Measurements from ENCODE around the gene CRY1. TPM values are rescaled to one million over a fixed set of nuclear protein-coding genes. Genes with fewer than 3 reads are reported as not detected.

The CRY1 gene
- polyA plus RNA-seq, 1 donor (not counting 4 experiments of a cell fraction or from before 2014, with no cell fraction given) = 10.0 TPM

DNA sequence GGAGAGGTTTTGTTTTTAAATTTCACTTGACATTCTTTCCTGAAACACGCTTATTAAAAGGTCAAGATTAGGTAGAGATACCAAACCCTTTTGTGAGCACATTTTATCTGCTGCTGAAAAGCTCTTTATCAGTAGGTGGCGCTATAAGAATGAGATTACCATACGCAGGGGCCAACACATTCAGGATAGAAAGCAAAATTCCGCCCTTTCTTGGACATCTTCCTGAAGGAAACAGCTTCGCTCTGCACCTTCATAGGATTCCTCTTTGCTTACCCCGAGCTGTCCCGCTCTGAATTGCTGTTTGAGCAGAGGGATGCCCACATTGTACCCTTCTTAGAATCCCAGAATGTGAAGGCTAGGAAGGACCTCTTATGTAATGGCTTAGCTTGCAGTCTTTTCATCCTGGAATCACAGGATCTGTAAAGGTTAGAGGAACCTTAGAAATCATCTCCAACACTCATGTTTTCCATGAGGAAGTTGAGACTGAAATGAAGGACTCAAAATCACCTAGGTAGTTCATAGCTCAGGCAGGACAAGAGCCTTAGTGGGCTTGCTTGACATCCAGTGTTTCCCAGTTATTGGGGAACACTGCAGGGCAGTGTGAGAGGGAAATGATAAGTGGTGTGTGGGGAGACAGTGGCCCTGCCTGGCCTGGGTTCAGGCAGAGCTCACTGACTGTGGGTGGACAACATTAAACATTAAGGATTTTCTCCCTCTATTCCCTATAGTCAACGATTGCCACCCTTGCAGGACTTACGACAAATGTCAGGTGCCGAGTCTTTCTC, 38.7 kb upstream of the CRY1 start:
- no peaks in the 10 kb centered on the region for H3K9me3 ChIP-seq (ENCODE audit: control insufficient read depth, low read depth, low read length)
- peak overlapping the region; percentile 18 for H3K4me2 ChIP-seq (ENCODE audit: control insufficient read depth, extremely low read depth, insufficient read depth, low read depth, low read length)
- no peak for TF ChIP-seq EZH2 (IDR thresholded peaks at IDR 0.05; ENCODE audit: low read length)
- TF ChIP-seq, protein P1, sequence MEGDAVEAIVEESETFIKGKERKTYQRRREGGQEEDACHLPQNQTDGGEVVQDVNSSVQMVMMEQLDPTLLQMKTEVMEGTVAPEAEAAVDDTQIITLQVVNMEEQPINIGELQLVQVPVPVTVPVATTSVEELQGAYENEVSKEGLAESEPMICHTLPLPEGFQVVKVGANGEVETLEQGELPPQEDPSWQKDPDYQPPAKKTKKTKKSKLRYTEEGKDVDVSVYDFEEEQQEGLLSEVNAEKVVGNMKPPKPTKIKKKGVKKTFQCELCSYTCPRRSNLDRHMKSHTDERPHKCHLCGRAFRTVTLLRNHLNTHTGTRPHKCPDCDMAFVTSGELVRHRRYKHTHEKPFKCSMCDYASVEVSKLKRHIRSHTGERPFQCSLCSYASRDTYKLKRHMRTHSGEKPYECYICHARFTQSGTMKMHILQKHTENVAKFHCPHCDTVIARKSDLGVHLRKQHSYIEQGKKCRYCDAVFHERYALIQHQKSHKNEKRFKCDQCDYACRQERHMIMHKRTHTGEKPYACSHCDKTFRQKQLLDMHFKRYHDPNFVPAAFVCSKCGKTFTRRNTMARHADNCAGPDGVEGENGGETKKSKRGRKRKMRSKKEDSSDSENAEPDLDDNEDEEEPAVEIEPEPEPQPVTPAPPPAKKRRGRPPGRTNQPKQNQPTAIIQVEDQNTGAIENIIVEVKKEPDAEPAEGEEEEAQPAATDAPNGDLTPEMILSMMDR (optimal IDR thresholded peaks at IDR 0.05 in 1 of 3, IDR thresholded peaks at IDR 0.05 in 1 of 3, conservative IDR thresholded peaks at IDR 0.05 in 1 of 3; ENCODE audit: extremely low read depth in 1 of 3, insufficient read depth in 2 of 3, low read length in 3 of 3) = peak; percentile 60 to 84 (median 62)
- H3K4me1 ChIP-seq (ENCODE audit: control insufficient read depth, extremely low read depth, insufficient read depth, low read length) = no peaks in the 10 kb centered on the region
- no peaks in the 10 kb centered on the region for H4K20me1 ChIP-seq (ENCODE audit: control insufficient read depth, extremely low read depth, insufficient read depth, low read length)
- peak; percentile 4 for DNase-seq (ENCODE audit: low read depth, low spot score)
- no peak overlapping the region for H3K4me3 ChIP-seq (ENCODE audit: control insufficient read depth in 2 of 3, extremely low read depth in 1 of 3, insufficient read depth in 2 of 3, low read depth in 1 of 3, low read length in 3 of 3)
- peak; percentile 95 for FAIRE-seq
- H3K9ac ChIP-seq (ENCODE audit: control insufficient read depth, extremely low read depth, insufficient read depth, low read length) = no peak overlapping the region
- H2AFZ ChIP-seq (ENCODE audit: control insufficient read depth, low read length) = no peak overlapping the region
- dilution Hi-C loops (cut with MboI; ENCODE audit: extremely low pct_ligation_motif_present, low sequenced_read_pairs) = no loop called here
- H3K27ac ChIP-seq (ENCODE audit: control insufficient read depth, insufficient read depth, low read length) = no peak overlapping the region
- no peaks in the 10 kb centered on the region for H3K79me2 ChIP-seq (ENCODE audit: control insufficient read depth, insufficient read depth, low read length)
- H3K36me3 ChIP-seq (ENCODE audit: control insufficient read depth in 2 of 2, extremely low read depth in 1 of 2, insufficient read depth in 2 of 2, low read length in 2 of 2) = no peaks in the 10 kb centered on the region
- H3K27me3 ChIP-seq (ENCODE audit: control insufficient read depth, extremely low read depth, insufficient read depth, low read length) = no peaks in the 10 kb centered on the region
- H3K9me1 ChIP-seq (ENCODE audit: control insufficient read depth, extremely low read depth, insufficient read depth, low read length) = no peaks in the 10 kb centered on the region

DNA sequence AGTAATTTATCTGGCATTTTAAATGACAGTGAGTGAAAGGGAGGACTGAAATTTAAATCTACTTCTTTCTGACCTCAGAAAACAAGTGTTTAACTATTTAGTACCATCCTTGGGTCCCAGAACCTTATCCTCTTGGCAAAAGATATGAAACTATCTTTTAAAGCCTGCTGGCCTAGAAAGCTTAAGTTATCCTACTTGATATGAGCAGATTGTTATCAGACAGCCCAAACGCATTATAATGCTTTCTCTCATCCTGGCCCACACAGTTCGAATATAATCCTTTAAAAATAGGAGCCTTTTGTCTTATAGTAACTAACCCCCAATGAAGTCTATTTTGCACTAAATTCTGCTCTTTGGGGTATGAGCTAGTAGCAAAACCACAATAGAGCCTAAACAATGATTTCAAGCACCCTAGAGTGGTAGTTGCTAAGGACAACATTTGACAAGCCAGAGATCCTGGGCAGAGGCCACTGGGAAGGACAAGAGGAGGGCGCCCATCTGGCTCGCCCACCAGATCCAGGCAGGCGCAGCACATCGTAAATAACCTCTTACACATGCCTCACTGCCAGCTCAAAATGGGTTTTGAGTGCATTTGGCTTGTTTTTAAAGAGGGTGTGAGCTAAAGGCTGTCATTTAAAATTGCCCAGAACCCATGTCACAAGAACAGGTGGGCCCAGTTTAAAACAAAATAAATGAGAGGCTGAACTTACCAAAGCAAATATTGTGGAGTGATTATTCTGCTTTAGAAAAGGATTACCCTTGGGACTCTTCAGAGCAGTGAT, 37.7 kb upstream of the CRY1 start:
- Histone ChIP-seq H3K9me1 (ENCODE audit: control insufficient read depth, extremely low read depth, insufficient read depth, low read length) (no peaks in the 10 kb centered on the region), H3K4me1 (ENCODE audit: control insufficient read depth, extremely low read depth, insufficient read depth, low read length) (no peaks in the 10 kb centered on the region), H4K20me1 (ENCODE audit: control insufficient read depth, extremely low read depth, insufficient read depth, low read length) (no peaks in the 10 kb centered on the region), H3K4me3 (ENCODE audit: control insufficient read depth in 2 of 3, extremely low read depth in 1 of 3, insufficient read depth in 2 of 3, low read depth in 1 of 3, low read length in 3 of 3) (no peak overlapping the region), H3K79me2 (ENCODE audit: control insufficient read depth, insufficient read depth, low read length) (no peaks in the 10 kb centered on the region), H3K27ac (ENCODE audit: control insufficient read depth, insufficient read depth, low read length) (no peak overlapping the region), H2AFZ (ENCODE audit: control insufficient read depth, low read length) (no peak overlapping the region), H3K4me2 (ENCODE audit: control insufficient read depth, extremely low read depth, insufficient read depth, low read depth, low read length) (no peak overlapping the region), H3K9ac (ENCODE audit: control insufficient read depth, extremely low read depth, insufficient read depth, low read length) (no peak overlapping the region), H3K27me3 (ENCODE audit: control insufficient read depth, extremely low read depth, insufficient read depth, low read length) (no peaks in the 10 kb centered on the region), H3K36me3 (ENCODE audit: control insufficient read depth in 2 of 2, extremely low read depth in 1 of 2, insufficient read depth in 2 of 2, low read length in 2 of 2) (no peaks in the 10 kb centered on the region), H3K9me3 (ENCODE audit: control insufficient read depth, low read depth, low read length) (no peaks in the 10 kb centered on the region)
- dilution Hi-C loops (cut with MboI; ENCODE audit: extremely low pct_ligation_motif_present, low sequenced_read_pairs) = no loop called here
- FAIRE-seq = no peak
- no peak for DNase-seq (ENCODE audit: low read depth, low spot score)
- TF ChIP-seq, protein P1 (optimal IDR thresholded peaks at IDR 0.05 in 1 of 3, IDR thresholded peaks at IDR 0.05 in 1 of 3, conservative IDR thresholded peaks at IDR 0.05 in 1 of 3; ENCODE audit: extremely low read depth in 1 of 3, insufficient read depth in 2 of 3, low read length in 3 of 3) = no peak
- no peak for TF ChIP-seq EZH2 (IDR thresholded peaks at IDR 0.05; ENCODE audit: low read length)
